Ramos (cell line): ENCODE measurements around the gene SH2B3.

ENCODE experiments used
- in situ Hi-C: fragments of 300-500 bp; cut with MboI; formaldehyde crosslinking; loops from one replicate; pipeline ENCODE4 v1.14.3; 2022; ENCODE audit warnings: low sequenced_read_pairs; ENCODE audit not compliant: unreplicated experiment

SH2B3 gene

GRCh38 chr12:111424793-111425251 is 19.1 kb downstream of the SH2B3 start:
- in situ Hi-C loops = no loop called here

GRCh38 chr12:111425655-111426054 is 19.9 kb downstream of the SH2B3 start:
- in situ Hi-C loops = no loop called here

GRCh38 chr12:111426344-111427185 is 20.8 kb downstream of the SH2B3 start:
- in situ Hi-C loops = no loop called here

- in situ Hi-C loops = no loop called here
Measured at GRCh38 chr12:111427417-111428074, 21.8 kb downstream of the SH2B3 start.

- in situ Hi-C loops = no loop called here
Measured at GRCh38 chr12:111428081-111428727, 22.5 kb downstream of the SH2B3 start.

- in situ Hi-C loops = no loop called here
Measured at GRCh38 chr12:111428728-111429175, 23.0 kb downstream of the SH2B3 start.

- in situ Hi-C loops = no loop called here
Measured at GRCh38 chr12:111429828-111430432, 24.2 kb downstream of the SH2B3 start.

- in situ Hi-C loops = no loop called here
Measured at GRCh38 chr12:111430433-111431353, 25.0 kb downstream of the SH2B3 start.

GRCh38 chr12:111431772-111432171 is 26.0 kb downstream of the SH2B3 start:
- in situ Hi-C loops = no loop called here

- in situ Hi-C loops = no loop called here
Measured at GRCh38 chr12:111434049-111434448, 28.3 kb downstream of the SH2B3 start.

GRCh38 chr12:111434680-111435338 is 29.1 kb downstream of the SH2B3 start:
- in situ Hi-C loops = no loop called here

- in situ Hi-C loops = no loop called here
Measured at GRCh38 chr12:111435661-111436201, 30.0 kb downstream of the SH2B3 start.

GRCh38 chr12:111436266-111436665 is 30.5 kb downstream of the SH2B3 start:
- in situ Hi-C loops = no loop called here

GRCh38 chr12:111436811-111437210 is 31.1 kb downstream of the SH2B3 start:
- in situ Hi-C loops = no loop called here

GRCh38 chr12:111437816-111438454 is 32.2 kb downstream of the SH2B3 start:
- in situ Hi-C loops = no loop called here

- in situ Hi-C loops = no loop called here
Measured at GRCh38 chr12:111438481-111438880, 32.8 kb downstream of the SH2B3 start.

GRCh38 chr12:111439657-111440151 is 34.0 kb downstream of the SH2B3 start:
- in situ Hi-C loops = no loop called here

- in situ Hi-C loops = no loop called here
Measured at GRCh38 chr12:111440152-111440551, 34.4 kb downstream of the SH2B3 start.
